HG02885 (cell line): ENCODE measurements around the gene EMSY.

Experiments
- ATAC-seq: cut with Tn5 transposase; IDR thresholded peaks from one replicate; pipeline ENCODE4 v1.9.1; 2021; ENCODE audit warnings: mild to moderate bottlenecking; ENCODE audit not compliant: unreplicated experiment, poor library complexity

EMSY gene

DNA sequence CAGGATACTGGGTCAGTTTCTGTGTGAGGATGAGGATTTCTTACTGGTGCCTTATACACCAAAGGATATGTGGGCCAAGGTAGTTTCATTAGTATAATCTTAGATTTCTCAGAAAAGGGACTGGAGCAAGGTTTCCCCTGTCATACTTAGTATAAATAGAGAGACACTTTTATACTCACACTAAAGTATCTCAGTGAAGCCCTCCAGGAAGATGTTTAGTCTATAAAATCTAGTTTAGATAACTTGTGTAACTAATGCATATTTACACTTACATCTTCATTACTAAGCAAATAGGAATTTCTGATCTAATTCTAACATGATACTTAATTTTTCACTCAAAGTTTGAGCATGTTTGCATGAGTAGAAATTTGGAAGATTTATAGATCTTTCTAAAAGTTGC lies 11.1 kb downstream of the EMSY start:
- no peak for ATAC-seq

DNA sequence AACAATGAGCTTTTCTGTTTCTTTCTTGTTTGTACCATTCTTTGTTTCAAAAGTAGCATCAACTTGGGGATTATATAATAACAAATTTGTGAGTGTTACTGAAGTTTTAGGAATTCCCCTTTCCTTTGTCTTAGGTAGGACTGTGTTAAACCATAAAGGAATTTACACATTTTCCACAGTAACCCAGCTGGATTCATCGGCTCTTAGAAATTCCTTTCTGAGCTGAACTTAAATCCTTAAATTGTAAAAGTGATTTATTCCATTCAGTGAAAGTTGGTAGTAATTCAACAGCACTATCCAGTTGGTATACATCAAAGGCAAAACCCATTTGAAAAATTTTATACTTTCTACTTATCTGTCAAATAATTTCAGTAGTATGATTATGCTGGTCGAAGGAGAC lies 11.8 kb downstream of the EMSY start:
- ATAC-seq = no peak

DNA sequence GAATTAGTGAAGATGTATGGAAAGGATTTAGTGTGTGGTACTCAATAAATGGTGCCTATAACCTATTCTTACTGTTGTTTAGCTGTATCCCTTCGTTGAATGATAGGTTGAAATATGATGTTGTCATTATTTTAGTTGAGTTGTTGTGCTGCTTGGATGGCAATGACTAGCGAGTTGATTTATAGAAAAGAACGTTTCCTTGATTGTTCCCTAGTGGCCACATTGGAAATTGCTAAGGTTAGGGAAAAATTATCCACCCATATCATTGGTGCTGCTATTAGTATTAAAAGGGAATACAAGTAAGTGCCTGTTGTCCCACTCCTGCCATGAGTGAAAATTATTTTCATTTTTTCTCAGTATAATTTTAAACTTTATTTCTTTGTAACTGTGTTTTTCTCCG lies 14.5 kb downstream of the EMSY start:
- ATAC-seq = no peak

DNA sequence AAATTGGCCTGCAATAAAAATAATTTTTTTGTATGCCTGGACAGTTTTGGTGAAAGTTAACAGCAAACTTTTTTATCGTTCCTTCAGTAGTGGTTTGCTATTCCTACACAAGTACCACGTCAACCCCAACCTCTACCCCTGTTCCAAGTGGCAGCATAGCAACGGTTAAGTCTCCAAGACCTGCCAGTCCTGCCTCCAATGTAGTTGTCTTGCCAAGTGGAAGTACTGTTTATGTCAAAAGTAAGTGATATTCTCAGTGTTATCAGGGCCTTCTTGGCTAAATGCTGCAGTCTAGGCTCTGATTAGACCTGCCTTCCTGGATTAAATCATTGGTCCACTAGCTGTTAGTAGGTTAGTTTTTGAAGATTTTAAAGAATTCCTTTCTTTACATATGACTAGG lies 15.0 kb downstream of the EMSY start:
- ATAC-seq = no peak

DNA sequence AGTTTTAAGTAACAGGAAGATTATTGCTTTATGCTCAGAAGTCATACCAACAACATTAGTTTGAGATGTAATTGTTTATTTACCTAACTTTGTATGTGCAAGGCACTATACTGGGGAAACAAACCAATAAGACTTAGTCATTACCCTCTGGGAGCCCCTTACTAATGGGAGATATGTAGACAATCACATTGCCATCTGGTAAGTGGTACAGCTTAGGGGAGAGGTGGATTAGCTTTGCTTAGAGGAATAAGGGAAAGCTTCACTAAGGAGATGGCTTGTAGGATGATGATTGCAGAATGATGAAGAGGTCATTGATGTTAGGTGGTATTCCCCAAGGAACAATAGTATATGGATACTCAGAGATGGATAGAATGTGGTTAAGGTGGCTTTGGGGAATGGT lies 17.5 kb downstream of the EMSY start:
- no peak for ATAC-seq

DNA sequence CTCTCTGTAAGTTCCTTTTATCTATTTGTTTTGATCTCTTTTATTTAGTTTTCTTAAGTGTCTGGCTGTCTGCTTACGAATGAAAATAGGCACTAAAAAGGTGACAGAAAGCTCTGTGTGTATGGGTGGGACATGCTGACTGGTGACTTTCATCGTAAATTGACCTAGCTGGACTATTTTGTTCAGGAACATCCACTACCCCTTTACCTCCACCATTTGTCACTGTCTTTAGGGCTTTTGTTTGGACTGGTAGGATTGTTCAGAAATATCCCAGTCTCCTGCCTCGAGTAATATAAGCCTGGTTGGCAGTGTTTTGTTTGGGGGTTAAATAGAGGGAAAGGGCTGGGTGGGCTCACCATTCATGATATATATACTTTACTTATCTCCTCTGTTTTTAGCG lies 20.9 kb downstream of the EMSY start:
- ATAC-seq = no peak

DNA sequence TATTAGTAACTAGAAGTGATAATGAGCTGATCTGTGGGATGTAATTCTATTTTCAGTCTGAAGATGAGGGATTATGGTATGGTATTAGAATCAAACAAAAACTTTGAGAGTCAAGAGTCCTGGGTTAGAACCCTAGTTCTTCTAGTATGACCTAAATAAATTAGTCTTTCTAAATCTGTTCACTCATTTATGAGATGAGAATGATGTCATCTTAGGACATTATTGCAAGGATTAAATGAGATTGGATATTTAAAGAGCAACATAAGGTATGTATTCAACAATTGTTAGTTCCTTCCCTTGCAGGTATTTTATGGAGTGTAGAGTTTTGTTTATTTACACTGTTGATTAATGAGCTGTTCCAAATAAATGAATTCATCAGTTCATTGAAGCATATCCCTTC lies 21.8 kb downstream of the EMSY start:
- no peak for ATAC-seq

DNA sequence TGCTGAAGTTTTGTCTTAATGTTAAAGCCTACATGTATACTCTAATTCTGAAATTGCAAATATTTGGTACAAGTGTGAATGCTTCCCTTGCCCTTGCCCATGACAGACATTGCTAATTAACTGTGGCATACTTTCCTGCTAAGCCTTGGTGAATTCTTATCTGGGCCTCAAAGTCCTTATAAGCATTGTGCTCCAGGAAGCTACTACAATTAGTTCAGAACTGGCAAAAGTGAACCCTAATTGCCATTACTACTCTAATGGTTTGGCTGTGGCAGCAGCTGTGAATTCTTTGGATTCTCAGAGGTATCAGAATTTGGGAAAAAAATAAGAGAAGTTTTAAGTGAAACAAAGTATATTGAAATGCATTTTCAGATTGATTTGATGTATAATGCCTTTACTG lies 24.3 kb downstream of the EMSY start:
- ATAC-seq = no peak

DNA sequence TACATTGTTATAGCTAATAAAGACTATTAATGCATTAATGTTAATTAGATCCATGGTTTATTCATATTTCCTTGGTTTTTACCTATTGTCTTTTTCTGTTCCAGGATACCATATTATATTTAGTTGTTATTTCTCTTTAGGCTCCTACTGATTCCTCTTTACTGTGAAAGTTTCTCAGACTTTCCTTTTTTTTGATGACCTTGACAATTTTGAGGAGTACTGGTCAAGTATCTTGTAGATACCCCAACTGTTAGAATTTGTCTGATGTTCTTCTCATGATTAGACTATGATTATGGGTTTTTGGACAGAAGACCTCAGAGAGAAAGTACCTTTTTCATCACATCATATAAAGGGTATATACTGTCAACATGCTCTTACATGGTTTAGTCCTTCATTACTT lies 26.6 kb downstream of the EMSY start:
- no peak for ATAC-seq

DNA sequence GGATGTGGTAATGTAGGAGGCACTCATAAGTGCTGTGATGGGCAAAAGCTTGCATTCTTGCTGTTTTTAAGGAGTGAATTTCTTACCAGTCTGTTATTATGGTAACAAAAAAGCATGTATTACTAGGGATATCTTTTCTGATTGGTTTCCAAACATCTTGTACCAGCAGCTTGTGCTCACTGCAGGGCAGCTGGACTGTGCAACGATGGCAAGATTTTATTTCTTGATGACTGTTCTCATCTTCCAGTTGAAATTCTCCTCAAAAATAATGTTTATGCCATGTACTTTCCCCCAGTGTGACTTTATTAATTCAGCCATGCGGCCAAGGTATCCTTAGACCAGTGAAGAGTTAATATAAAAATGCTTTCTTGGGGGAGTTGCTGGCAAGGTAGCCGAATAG lies 35.4 kb downstream of the EMSY start:
- ATAC-seq = no peak

DNA sequence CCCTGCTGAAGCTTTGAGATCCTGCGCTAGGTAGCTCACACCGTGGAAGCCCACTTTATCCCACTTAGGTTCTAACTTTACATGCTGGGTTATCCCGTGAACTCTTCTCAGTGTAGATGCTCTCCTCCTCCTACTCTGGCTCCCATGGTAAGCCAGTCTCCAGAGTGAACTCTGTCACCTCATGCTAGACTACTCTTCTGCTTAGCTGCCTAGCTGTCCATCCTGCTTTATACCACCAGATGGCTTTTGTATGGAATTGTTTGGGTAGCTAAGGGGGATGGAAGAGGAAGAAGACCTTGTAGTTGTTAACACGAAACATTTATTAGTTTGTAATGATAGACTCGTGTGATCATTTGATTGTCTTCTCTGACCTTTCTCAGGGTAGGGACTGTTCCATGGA lies 46.8 kb downstream of the EMSY start:
- ATAC-seq = no peak

DNA sequence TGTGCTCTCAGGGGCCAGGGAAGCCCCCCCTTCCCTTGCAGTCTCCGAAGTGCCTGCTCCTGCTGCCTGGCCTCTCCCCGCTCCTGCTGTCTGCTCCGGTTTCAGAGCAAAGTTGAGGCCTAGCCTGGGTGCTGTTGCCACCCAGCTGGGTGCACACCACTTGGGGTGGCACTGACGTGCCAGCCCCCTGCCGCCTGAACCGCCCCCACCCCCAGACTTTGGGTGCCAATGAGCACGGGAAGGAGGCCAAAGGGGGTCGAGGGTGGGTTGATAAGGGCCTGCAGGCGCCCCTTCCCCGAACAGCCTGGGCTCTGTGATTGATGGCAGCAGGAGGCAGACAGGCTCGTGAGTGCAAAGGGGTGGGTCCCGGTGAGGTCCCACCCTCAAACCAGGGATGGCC lies 48.2 kb downstream of the EMSY start:
- no peak for ATAC-seq

DNA sequence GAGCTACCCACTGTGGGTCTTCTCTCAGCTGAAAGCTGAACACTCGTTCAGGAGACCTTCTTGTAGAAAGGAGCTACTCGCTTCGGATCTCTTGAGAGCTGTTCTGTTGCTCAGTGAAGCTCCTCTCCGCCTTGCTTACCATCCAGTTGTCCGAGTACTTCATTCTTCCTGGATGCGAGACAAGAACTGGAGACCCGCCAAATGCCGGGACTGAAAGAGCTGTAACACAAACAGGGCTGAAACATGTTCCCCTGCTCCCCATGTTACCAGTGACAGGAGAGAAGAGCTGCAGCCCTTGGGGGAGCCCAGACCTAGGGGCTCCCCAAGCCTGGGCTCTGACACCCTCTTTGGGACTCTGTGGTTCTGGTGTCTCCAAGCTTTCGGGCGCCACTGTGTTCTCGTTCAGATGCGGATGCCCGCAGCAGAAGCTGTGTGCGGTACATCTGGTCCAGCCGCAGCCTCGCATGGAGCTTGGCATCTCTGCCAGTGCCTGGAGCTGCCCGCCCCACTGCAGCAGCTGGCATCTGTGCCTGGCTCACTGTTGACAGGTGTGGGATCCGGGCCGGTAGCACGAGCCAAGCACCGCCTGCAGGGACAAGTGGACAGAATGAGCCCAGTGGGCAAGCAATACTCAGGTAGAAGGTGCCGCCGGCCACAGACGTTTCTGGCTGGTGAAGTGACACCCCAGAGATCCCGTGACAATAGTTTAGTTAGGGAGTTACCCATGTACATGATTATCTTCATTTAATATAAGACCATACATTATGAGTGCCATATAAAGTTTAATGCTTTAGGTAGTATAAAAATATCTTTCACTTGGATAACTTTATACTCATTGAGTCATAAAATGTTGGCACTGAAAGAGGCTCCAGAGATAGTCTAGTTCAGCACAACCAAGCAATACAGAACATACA lies 49.1 kb downstream of the EMSY start:
- ATAC-seq = no peak

DNA sequence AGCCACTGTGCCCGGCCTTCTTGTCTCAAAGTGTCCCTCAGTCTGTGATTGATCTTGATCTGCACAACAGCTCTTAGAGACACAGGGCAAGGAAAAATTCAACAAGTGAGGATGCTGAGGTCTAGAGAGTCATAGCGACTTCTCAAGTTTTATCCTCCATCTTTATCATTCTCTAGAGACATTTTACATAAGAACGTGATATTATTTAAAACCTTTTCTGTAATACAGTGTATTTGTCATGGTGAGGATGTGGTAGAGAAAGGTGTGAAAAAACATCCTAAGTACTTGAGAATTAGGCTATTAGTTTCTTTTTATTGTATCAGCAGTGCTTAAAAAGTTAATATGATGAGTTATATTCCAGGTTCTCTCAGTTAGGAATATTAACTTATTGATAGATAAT lies 50.2 kb downstream of the EMSY start:
- no peak for ATAC-seq

DNA sequence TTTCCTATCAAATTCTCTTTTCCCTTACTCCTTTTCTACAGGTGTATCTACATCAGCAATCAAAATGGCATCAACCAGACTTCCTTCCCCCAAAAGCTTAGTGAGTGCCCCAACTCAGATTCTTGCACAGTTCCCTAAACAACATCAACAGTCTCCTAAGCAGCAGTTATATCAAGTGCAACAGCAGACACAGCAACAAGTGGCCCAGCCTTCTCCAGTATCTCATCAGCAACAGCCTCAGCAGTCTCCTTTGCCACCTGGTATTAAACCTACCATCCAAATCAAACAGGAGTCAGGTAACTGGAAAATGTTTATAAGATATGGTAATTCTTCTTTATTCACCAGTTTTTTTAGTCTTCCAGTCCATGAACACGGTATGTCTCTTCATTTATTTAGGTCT lies 51.4 kb downstream of the EMSY start:
- ATAC-seq = no peak

DNA sequence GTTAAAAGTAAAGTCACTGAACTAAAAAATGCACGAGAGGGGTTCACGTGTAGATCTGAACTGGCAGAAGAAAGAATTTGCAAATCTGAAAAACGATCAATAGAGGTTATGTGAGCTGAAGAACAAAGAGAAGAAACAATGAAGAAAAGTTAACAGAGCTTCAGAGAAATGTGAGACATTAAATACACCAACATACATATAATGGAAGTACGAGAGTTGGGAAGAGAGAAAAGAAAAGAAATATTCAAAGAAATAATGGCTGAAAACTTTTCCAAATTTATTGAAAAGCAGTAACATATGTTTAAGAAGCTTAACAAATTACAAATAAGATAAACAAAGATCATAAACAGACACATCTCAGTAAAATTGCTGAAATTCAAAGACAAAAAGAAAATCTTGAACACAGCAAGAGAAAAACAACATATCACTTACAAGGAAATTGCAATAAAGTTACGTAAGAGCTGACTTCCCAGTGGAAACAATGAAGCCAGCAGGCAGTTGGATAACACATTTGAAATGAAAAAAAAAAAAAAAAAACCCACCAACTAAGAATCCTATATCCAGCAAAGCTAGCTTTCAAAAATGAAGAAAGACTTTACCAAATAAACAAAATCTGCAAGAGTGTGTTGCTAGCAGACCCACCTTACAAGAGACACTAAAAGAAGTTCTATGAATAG lies 56.8 kb downstream of the EMSY start:
- no peak for ATAC-seq

DNA sequence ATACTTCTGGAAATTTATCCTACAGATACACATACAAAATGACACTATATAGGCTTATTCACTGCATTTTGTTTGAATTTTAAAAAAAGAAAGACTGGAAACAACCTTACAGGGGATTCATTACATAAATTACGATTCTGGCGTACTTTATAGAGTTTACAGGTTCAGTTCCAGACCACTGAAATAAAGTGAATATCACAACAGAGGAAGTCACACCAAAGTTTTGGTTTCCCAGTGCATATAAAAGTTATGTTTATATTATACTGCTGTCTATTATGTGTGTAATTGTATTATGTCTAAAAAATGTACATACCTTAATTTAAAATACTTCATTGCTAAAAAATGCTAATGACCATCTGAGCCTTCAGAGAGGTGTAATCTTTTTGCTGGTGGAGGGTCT lies 62.0 kb downstream of the EMSY start:
- no peak for ATAC-seq

DNA sequence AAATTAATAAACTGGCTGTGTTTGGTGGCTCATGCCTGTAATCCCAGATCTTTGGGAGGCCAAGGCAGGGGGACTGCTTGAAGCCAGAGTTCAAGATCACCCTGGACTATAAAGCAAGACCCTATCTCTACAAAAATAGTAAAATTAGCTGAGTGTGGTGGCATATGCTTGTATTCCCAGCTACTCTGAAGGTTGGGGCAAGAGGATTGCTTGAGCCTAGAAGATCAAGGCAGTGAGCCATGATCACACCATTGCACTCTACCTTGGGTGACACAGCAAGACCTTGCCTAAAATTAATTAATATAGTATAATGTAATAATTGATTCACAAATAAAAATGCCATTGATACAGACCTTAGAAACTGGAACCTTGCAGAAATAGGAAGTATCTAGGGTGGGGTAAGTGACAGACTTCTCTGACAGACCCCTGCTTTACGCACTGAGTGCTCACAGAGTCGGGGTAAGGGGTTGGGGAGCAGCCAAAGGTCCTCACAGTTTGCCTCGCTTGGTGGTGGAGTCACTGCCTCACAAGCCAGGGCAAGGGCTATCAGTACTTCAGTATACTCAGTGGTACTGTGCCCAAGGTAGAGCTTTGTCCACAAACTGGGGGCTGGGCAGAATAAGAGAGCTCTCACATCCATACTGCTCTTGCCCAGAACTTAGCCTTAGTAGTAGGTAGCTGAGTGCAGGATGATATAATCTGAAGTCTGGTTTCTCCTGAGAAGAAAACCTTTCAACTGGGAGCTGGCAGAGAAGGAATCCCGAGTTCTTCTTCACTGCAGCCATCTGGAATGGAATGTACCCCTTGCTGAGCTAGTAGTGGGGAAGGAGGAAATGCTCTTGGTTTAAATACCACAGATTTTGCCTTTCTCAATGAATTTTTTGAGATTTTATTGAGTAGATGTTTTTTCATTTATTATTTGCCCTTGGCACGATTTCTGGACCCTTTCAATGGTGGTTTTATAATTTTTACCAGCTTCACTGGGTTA lies 65.5 kb downstream of the EMSY start:
- ATAC-seq = no peak

DNA sequence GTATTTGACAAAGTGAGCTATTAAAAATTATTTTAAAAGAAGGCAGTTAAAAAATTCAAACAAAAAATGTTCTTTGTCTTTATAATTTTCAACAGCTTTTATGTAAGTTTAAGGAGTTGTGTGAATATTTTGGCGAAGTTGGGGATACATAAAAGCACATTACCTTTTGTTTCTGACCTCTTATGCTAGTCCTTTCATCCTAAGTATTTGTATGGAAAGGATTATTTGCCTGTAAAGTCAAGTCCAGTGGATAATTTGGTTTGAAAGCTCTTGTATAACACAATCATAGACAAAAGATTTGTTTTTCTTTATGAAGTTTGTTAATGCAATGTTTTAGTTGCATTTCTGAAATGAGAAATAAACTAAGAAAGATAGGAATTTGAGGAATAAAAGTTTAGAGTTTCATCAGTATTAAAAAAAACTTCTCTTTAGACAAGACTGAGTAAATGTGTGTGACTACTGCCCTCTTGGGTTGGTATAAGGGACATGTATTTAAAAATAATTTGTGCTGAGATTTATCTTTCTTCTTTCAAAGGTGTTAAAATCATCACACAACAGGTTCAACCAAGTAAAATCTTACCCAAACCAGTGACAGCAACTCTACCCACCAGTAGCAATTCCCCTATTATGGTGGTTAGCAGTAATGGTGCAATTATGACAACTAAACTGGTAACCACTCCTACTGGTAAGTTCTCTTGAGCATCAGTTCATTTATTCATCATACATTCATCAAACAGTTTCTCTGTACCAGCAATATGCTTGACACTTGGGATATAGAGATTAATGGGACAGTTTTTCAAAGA lies 68.2 kb downstream of the EMSY start:
- ATAC-seq = no peak

DNA sequence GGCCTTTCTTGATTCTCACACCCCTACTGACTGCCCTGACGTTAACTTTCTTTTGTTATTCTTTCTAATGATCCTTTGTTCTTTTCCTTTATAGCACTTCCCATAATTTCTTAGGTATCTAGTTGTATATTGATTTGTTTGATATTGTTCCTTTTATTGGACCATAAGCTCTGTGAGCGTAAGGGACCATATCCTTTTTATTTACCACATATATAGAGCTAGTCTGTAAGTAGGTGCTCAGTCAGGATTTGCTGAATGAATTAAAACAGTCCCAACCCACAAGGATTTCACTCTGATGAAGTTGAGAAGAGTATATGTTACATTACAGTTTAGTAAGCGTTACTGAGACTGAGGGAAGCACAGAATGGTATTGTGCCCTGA lies 68.8 kb downstream of the EMSY start:
- no peak for ATAC-seq
